ENCODE results near the gene PDE1C.

- TF ChIP-seq CTCF (conservative IDR thresholded peaks at IDR 0.05) (no peak), ZFX (IDR thresholded peaks at IDR 0.05) (no peak)
Observed at GRCh38 chr7:32078824-32079223, 8.6 kb upstream of the PDE1C start.
